HL-60 (cell line): ENCODE data around the gene POT1.

Source experiments
- DNase-seq, 2 experiments: peaks; one replicate each; pipeline ENCODE4 v3.0.0-alpha.2; 2010 to 2020; ENCODE audit warnings: low read depth in 1 of 2, low spot score in 1 of 2
- H3K27ac ChIP-seq: fragments of 250-450 bp; sonication (Bioruptor Pico); replicated peaks from 2 replicates; pipeline ENCODE4 v1.5.1; 2020; ENCODE audit warnings: mild to moderate bottlenecking, moderate library complexity
- H3K27me3 ChIP-seq: fragments of 250-450 bp; sonication (Bioruptor Pico); 2 replicates; pipeline ENCODE4 v1.5.1; 2021; ENCODE audit warnings: mild to moderate bottlenecking, moderate library complexity; ENCODE audit not compliant: insufficient read depth, poor library complexity, severe bottlenecking
- H3K4me3 ChIP-seq: replicated peaks from 2 replicates; pipeline ENCODE4 v1.5.1; 2011; ENCODE audit warnings: mild to moderate bottlenecking, control low read depth, low read length; ENCODE audit not compliant: insufficient read depth
- GABPA ChIP-seq: IDR thresholded peaks from 2 replicates; pipeline ENCODE4 v1.6.1; 2012; ENCODE audit warnings: low read depth
- POLR2AphosphoS5 ChIP-seq: IDR thresholded peaks from 2 replicates; pipeline ENCODE4 v1.6.1; 2012; ENCODE audit warnings: low read depth
- SPI1 ChIP-seq: IDR thresholded peaks from 2 replicates; pipeline ENCODE4 v1.6.1; 2012; ENCODE audit warnings: low read depth, mild to moderate bottlenecking, borderline replicate concordance
- TF ChIP-seq, protein P1 (sequence below): IDR thresholded peaks from one replicate; pipeline ENCODE4 v1.5.1; 2011; ENCODE audit warnings: low read length, control low read depth, inconsistent platforms; ENCODE audit not compliant: insufficient read depth
- TF ChIP-seq, protein P2 (sequence below): IDR thresholded peaks from 2 replicates; pipeline ENCODE4 v1.6.1; 2012; ENCODE audit warnings: low read depth; ENCODE audit not compliant: insufficient replicate concordance

The POT1 gene

DNA sequence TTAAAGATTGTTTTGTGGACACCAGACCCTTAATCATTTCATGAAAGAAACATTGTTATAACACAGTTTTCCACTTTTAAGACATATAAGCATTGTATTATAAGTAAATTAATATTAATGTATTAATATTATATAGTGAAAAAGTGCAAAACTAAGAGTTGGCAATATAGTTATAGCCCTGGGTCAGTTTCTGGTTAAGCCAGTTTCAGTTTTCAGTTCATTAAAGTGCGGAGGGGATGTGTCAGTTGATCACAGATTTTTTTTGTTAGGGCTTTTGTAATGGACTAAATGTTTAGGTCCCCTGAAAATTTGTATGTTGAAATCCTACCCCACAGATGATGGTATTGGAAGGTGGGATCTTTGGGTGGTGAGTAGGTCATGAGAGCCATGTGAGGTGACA lies 118.3 kb downstream of the POT1 start:
- DNase-seq, result no peak
- no peak overlapping the region for H3K27ac ChIP-seq
- no peak for TF ChIP-seq GABPA
- TF ChIP-seq, protein P1, sequence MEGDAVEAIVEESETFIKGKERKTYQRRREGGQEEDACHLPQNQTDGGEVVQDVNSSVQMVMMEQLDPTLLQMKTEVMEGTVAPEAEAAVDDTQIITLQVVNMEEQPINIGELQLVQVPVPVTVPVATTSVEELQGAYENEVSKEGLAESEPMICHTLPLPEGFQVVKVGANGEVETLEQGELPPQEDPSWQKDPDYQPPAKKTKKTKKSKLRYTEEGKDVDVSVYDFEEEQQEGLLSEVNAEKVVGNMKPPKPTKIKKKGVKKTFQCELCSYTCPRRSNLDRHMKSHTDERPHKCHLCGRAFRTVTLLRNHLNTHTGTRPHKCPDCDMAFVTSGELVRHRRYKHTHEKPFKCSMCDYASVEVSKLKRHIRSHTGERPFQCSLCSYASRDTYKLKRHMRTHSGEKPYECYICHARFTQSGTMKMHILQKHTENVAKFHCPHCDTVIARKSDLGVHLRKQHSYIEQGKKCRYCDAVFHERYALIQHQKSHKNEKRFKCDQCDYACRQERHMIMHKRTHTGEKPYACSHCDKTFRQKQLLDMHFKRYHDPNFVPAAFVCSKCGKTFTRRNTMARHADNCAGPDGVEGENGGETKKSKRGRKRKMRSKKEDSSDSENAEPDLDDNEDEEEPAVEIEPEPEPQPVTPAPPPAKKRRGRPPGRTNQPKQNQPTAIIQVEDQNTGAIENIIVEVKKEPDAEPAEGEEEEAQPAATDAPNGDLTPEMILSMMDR, result no peak
- TF ChIP-seq SPI1, result no peak
- TF ChIP-seq, protein P2, sequence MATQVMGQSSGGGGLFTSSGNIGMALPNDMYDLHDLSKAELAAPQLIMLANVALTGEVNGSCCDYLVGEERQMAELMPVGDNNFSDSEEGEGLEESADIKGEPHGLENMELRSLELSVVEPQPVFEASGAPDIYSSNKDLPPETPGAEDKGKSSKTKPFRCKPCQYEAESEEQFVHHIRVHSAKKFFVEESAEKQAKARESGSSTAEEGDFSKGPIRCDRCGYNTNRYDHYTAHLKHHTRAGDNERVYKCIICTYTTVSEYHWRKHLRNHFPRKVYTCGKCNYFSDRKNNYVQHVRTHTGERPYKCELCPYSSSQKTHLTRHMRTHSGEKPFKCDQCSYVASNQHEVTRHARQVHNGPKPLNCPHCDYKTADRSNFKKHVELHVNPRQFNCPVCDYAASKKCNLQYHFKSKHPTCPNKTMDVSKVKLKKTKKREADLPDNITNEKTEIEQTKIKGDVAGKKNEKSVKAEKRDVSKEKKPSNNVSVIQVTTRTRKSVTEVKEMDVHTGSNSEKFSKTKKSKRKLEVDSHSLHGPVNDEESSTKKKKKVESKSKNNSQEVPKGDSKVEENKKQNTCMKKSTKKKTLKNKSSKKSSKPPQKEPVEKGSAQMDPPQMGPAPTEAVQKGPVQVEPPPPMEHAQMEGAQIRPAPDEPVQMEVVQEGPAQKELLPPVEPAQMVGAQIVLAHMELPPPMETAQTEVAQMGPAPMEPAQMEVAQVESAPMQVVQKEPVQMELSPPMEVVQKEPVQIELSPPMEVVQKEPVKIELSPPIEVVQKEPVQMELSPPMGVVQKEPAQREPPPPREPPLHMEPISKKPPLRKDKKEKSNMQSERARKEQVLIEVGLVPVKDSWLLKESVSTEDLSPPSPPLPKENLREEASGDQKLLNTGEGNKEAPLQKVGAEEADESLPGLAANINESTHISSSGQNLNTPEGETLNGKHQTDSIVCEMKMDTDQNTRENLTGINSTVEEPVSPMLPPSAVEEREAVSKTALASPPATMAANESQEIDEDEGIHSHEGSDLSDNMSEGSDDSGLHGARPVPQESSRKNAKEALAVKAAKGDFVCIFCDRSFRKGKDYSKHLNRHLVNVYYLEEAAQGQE, result no peak
- TF ChIP-seq POLR2AphosphoS5, result no peak
- no peaks in the 10 kb centered on the region for H3K27me3 ChIP-seq
- no peak overlapping the region for H3K4me3 ChIP-seq

DNA sequence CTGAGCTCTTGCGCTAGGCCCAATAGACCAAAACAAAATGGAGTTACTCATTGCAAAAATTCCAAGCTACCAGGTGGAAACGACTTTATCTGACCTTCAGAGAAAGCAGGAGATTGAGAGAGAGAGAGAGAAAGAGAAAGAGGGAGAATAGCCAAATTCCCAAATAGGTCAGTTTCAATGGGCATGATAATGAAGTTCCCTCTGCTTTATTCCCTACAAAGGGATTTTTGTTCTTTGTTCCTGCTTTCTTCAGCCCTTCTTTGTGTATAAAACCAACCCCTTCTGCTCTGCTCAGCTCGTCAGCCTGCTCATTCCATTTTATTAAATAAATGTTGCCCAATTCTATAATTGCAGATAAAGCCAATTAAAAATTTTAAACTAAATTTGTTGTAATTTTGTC lies 119.0 kb downstream of the POT1 start:
- no peak overlapping the region for H3K4me3 ChIP-seq
- DNase-seq, result no peak
- TF ChIP-seq, protein P2, result no peak
- TF ChIP-seq POLR2AphosphoS5 (no peak), SPI1 (no peak), GABPA (no peak)
- TF ChIP-seq, protein P1, result no peak
- no peaks in the 10 kb centered on the region for H3K27me3 ChIP-seq
- no peak overlapping the region for H3K27ac ChIP-seq

DNA sequence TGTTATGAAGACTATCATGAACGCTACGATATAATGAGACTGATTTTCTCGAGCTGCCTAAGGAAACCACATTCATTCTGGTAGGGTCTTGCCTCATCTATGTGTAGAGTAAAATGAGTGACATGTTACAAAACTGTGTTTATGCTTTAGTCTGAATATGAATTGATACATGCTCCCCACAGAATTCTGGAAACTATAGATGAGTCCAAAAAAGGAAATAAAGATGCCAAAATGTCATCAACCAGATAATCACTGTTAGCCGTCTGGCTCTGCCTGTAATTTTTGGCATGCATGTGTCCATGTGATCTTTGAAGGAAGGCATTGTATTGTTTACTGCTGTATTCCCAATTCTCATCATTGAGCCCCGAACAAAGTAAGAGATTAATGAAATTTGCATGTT lies 121.4 kb downstream of the POT1 start:
- H3K27ac ChIP-seq, result no peak overlapping the region
- DNase-seq, result no peak
- no peak for TF ChIP-seq GABPA
- H3K4me3 ChIP-seq, result no peak overlapping the region
- no peaks in the 10 kb centered on the region for H3K27me3 ChIP-seq

DNA sequence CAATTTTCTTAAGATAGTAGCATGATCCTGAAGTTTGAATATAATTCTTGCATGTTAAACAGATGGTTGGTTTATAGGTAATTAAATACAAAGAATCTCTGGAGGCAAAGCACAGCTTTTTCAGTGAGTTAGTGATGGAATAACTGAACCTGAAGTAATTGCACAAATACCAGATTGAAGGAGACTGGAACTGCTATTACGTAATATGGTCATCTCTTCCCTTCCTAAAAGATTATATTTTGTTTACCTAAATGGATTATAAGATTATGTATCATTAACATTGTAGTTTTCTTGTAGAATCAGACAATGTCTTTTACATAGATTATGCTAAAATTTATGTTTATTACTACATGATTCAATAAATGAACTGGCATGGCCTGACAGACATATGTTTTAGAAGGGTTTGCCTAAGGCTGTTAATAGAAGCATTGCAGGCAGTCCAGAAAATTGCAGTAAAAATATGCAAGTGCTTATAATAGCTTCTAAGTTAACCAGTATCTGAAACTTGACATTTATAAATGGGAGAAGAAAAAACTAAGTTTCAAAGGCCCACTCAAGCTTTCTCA lies 128.2 kb downstream of the POT1 start:
- H3K4me3 ChIP-seq, result no peak overlapping the region
- TF ChIP-seq, protein P1, result no peak
- TF ChIP-seq GABPA (no peak), POLR2AphosphoS5 (no peak), SPI1 (no peak)
- TF ChIP-seq, protein P2, result no peak
- no peaks in the 10 kb centered on the region for H3K27me3 ChIP-seq
- no peak overlapping the region for H3K27ac ChIP-seq
- DNase-seq, result no peak
